Type B pancreatic cell (in vitro differentiated cells): ENCODE measurements around the gene ENDOD1. TPM values are rescaled to one million over a fixed set of nuclear protein-coding genes. Genes with fewer than 3 reads are reported as not detected.

Experiments
- DNase-seq: peaks from one replicate; pipeline ENCODE4 v3.0.0; 2021; ENCODE audit warnings: mixed read lengths; ENCODE audit not compliant: unreplicated experiment; ENCODE audit errors: extremely low spot score
- H3K27ac Mint-ChIP-seq: 2 replicates; pipeline ENCODE4 v1.8.0; 2021; ENCODE audit warnings: mild to moderate bottlenecking, mixed read lengths
- H3K27me3 Mint-ChIP-seq: 2 replicates; pipeline ENCODE4 v1.8.0; 2021; ENCODE audit warnings: mixed read lengths
- H3K36me3 Mint-ChIP-seq: 2 replicates; pipeline ENCODE4 v1.8.0; 2021; ENCODE audit warnings: mixed read lengths
- H3K4me1 Mint-ChIP-seq: one replicate; pipeline ENCODE4 v1.8.0; 2021; ENCODE audit warnings: mixed read lengths; ENCODE audit not compliant: unreplicated experiment
- H3K4me3 Mint-ChIP-seq: 2 replicates; pipeline ENCODE4 v1.8.0; 2021; ENCODE audit warnings: mild to moderate bottlenecking, mixed read lengths
- H3K9me3 Mint-ChIP-seq: 2 replicates; pipeline ENCODE4 v1.8.0; 2021; ENCODE audit warnings: mixed read lengths
- CTCF ChIP-seq: fragments of 200-600 bp; sonication (generic); conservative IDR thresholded peaks from 2 replicates; pipeline ENCODE4 v1.5.0; 2021; ENCODE audit warnings: antibody characterized with exemption, mild to moderate bottlenecking
- total RNA-seq: library from RNA; stranded (reverse); gene quantifications from 2 replicates; pipeline ENCODE4 v1.2.1, GENCODE V29; 2021; ENCODE audit warnings: low replicate concordance

ENDOD1 gene
- total RNA-seq, 1 donor from 2014 or later = 12.0 TPM

- no peaks in the 10 kb centered on the region for H3K36me3 Mint-ChIP-seq
- no peak for TF ChIP-seq CTCF
- H3K4me3 Mint-ChIP-seq = no peak overlapping the region
- H3K27ac Mint-ChIP-seq = no peak overlapping the region
- H3K27me3 Mint-ChIP-seq = peaks cover 22% of the 10 kb centered on the region
- no peaks in the 10 kb centered on the region for H3K9me3 Mint-ChIP-seq
- peaks cover 2% of the 10 kb centered on the region for H3K4me1 Mint-ChIP-seq
- no peak for DNase-seq
These were observed 4.4 kb upstream of the ENDOD1 start for GRCh38 chr11:95085117-95085816.

- Mint-ChIP-seq H3K27me3 (peaks cover 22% of the 10 kb centered on the region), H3K4me1 (peaks cover 10% of the 10 kb centered on the region), H3K9me3 (no peaks in the 10 kb centered on the region), H3K36me3 (no peaks in the 10 kb centered on the region), H3K27ac (no peak overlapping the region), H3K4me3 (peak overlapping the region; percentile 2)
- no peak for DNase-seq
- no peak for TF ChIP-seq CTCF
These were observed 3.5 kb upstream of the ENDOD1 start for GRCh38 chr11:95086151-95086550.

- Mint-ChIP-seq H3K27me3 (peaks cover 26% of the 10 kb centered on the region), H3K4me1 (peaks cover 19% of the 10 kb centered on the region), H3K36me3 (no peaks in the 10 kb centered on the region), H3K27ac (no peak overlapping the region), H3K4me3 (peak overlapping the region; percentile 46), H3K9me3 (no peaks in the 10 kb centered on the region)
- no peak for TF ChIP-seq CTCF
- DNase-seq = no peak
These were observed 2.6 kb upstream of the ENDOD1 start for GRCh38 chr11:95086836-95087570.

GRCh38 chr11:95088946-95089619 is 563 bp upstream of the ENDOD1 start:
- H3K9me3 Mint-ChIP-seq = no peaks in the 10 kb centered on the region
- no peak for DNase-seq
- H3K36me3 Mint-ChIP-seq = no peaks in the 10 kb centered on the region
- peaks cover 31% of the 10 kb centered on the region for H3K27me3 Mint-ChIP-seq
- peak overlapping the region; percentile 87 for H3K4me3 Mint-ChIP-seq
- H3K4me1 Mint-ChIP-seq = peaks cover 30% of the 10 kb centered on the region
- no peak for TF ChIP-seq CTCF
- peak overlapping the region; percentile 64 for H3K27ac Mint-ChIP-seq

- Mint-ChIP-seq H3K4me3 (peak overlapping the region; percentile 93), H3K27ac (no peak overlapping the region), H3K9me3 (no peaks in the 10 kb centered on the region), H3K27me3 (peaks cover 20% of the 10 kb centered on the region), H3K4me1 (peaks cover 34% of the 10 kb centered on the region), H3K36me3 (no peaks in the 10 kb centered on the region)
- TF ChIP-seq CTCF = no peak
- DNase-seq = no peak
These were observed 2.1 kb downstream of the ENDOD1 start for GRCh38 chr11:95091663-95092180.
